IMR-90 (cell line): Measurements from ENCODE around the gene RNF149.

Source experiments
- CEBPB ChIP-seq: IDR thresholded peaks from 2 replicates; pipeline ENCODE4 v1.6.1; 2012; ENCODE audit warnings: low read depth, low read length, improper control_type of control experiment
- CHD1 ChIP-seq: IDR thresholded peaks from 2 replicates; pipeline ENCODE4 v1.6.1; 2012; ENCODE audit warnings: low read depth, low read length, improper control_type of control experiment
- CTCF ChIP-seq: conservative IDR thresholded peaks from 2 replicates; pipeline ENCODE4 v1.5.1; 2012; ENCODE audit warnings: mild to moderate bottlenecking, low read depth, low read length, improper control_type of control experiment
- FOS ChIP-seq: fragments of 150-350 bp; IDR thresholded peaks from 2 replicates; pipeline ENCODE4 v1.6.1; 2016; ENCODE audit warnings: low read depth, low read length
- MXI1 ChIP-seq: IDR thresholded peaks from 2 replicates; pipeline ENCODE4 v1.6.1; 2012; ENCODE audit warnings: low read depth, mild to moderate bottlenecking, low read length, moderate library complexity, borderline replicate concordance
- NFE2L2 ChIP-seq: fragments of 150-350 bp; IDR thresholded peaks from 2 replicates; pipeline ENCODE4 v1.6.1; 2016; ENCODE audit warnings: low read depth, mild to moderate bottlenecking, low read length
- POLR2A ChIP-seq: IDR thresholded peaks from 2 replicates; pipeline ENCODE4 v1.6.1; 2012; ENCODE audit warnings: mild to moderate bottlenecking, low read depth, low read length
- RFX5 ChIP-seq: IDR thresholded peaks from 2 replicates; pipeline ENCODE4 v1.8.0; 2012; ENCODE audit warnings: low read depth, mild to moderate bottlenecking, low read length, moderate library complexity
- USF2 ChIP-seq: fragments of 150-350 bp; IDR thresholded peaks from 2 replicates; pipeline ENCODE4 v1.6.1; 2017; ENCODE audit warnings: mild to moderate bottlenecking, antibody characterized with exemption, low read length, low read depth

- TF ChIP-seq CTCF: no peak
- no peak for TF ChIP-seq CEBPB
- no peak for TF ChIP-seq USF2
- TF ChIP-seq RFX5: no peak
- TF ChIP-seq MXI1: no peak
- no peak for TF ChIP-seq POLR2A
- TF ChIP-seq NFE2L2: no peak
- no peak for TF ChIP-seq FOS
- TF ChIP-seq CHD1: no peak
Observed at GRCh38 chr2:101356521-101356920, 48.0 kb upstream of the RNF149 start.
